Smooth muscle cell (in vitro differentiated cells): ENCODE measurements around the gene GRB14. TPM values are rescaled to one million over a fixed set of nuclear protein-coding genes. Genes with fewer than 3 reads are reported as not detected.
A peak's percentile ranks its signal among the peaks of the same experiment; 100 is the strongest.

ENCODE experiments used
- DNase-seq: peaks from one replicate; lab custom pipeline; 2025; ENCODE audit not compliant: unreplicated experiment; lab: John Stamatoyannopoulos, UW
- H2AFZ ChIP-seq: fragments of 200-600 bp; sonication (generic); 2 replicates; pipeline ENCODE4 v1.6.0; 2016; ENCODE audit warnings: antibody characterized with exemption, low read depth, mild to moderate bottlenecking
- H3F3A ChIP-seq: fragments of 200-600 bp; sonication (generic); 2 replicates; pipeline ENCODE4 v1.6.0; 2017; ENCODE audit warnings: antibody characterized with exemption, low read depth
- H3K27ac ChIP-seq: fragments of 200-600 bp; sonication (generic); 2 replicates; pipeline ENCODE4 v1.5.1; 2016; ENCODE audit warnings: low read depth, mild to moderate bottlenecking
- H3K27me3 ChIP-seq: fragments of 200-600 bp; sonication (generic); 2 replicates; pipeline ENCODE4 v1.6.1; 2016; ENCODE audit warnings: low read depth, mild to moderate bottlenecking
- H3K36me3 ChIP-seq: fragments of 200-600 bp; sonication (generic); 2 replicates; pipeline ENCODE4 v1.5.1; 2016; ENCODE audit warnings: low read depth
- H3K4me1 ChIP-seq: fragments of 200-600 bp; sonication (generic); 2 replicates; pipeline ENCODE4 v1.5.1; 2016; ENCODE audit warnings: low read depth
- H3K4me2 ChIP-seq: fragments of 200-600 bp; sonication (generic); 2 replicates; pipeline ENCODE4 v1.6.0; 2016; ENCODE audit warnings: mild to moderate bottlenecking
- H3K4me3 ChIP-seq: fragments of 200-600 bp; sonication (generic); 2 replicates; pipeline ENCODE4 v1.5.1; 2016; ENCODE audit warnings: mild to moderate bottlenecking
- H3K79me2 ChIP-seq: fragments of 200-600 bp; sonication (generic); 2 replicates; pipeline ENCODE4 v1.6.0; 2016; ENCODE audit warnings: low read depth, mild to moderate bottlenecking
- H3K9ac ChIP-seq: fragments of 200-600 bp; sonication (generic); 2 replicates; pipeline ENCODE4 v1.6.0; 2016; ENCODE audit warnings: low read depth
- H3K9me3 ChIP-seq: fragments of 200-600 bp; sonication (generic); replicated peaks from 2 replicates; pipeline ENCODE4 v1.5.1; 2016; ENCODE audit warnings: low read depth
- H4K20me1 ChIP-seq: fragments of 200-600 bp; sonication (generic); 2 replicates; pipeline ENCODE4 v1.6.0; 2016; ENCODE audit warnings: low read depth
- CTCF ChIP-seq: fragments of 200-600 bp; sonication (generic); IDR thresholded peaks from 2 replicates; pipeline ENCODE4 v1.5.1; 2017; ENCODE audit warnings: borderline replicate concordance, mild to moderate bottlenecking, antibody characterized with exemption; ENCODE audit not compliant: insufficient read depth, poor library complexity, severe bottlenecking
- WGBS: methylation state at CpG from one replicate; pipeline ENCODE4 v1.1.7; 2016; ENCODE audit warnings: low lambda C conversion rate; 5-methylcytosine and 5-hydroxymethylcytosine counted together
- polyA plus RNA-seq: library from polyadenylated mRNA; unstranded; fragments of >200 nt; fragmentation: Nextera tagmentation; extraction: Ambion mirVana; gene quantifications from 2 replicates; pipeline ENCODE4 v1.2.1, GENCODE V29; 2016
- total RNA-seq: library from RNA; depleted of rRNA; stranded (reverse); fragments of >200 nt; gene quantifications from 2 replicates; pipeline ENCODE4 v1.2.3, GENCODE V29; 2014

Gene GRB14
- total and polyA plus RNA-seq, 2 experiments from 2014 or later, result 0.22 TPM; not detected in 1

GRCh38 chr2:164624316-164624715 is 3.0 kb upstream of the GRB14 start:
- Histone ChIP-seq H3F3A (no peaks in the 10 kb centered on the region), H3K4me2 (no peak overlapping the region), H2AFZ (no peak overlapping the region), H3K4me3 (no peak overlapping the region), H3K9me3 (no peaks in the 10 kb centered on the region), H3K79me2 (no peaks in the 10 kb centered on the region), H3K9ac (no peak overlapping the region), H4K20me1 (no peaks in the 10 kb centered on the region), H3K27me3 (peaks cover 32% of the 10 kb centered on the region), H3K27ac (no peak overlapping the region), H3K36me3 (no peaks in the 10 kb centered on the region), H3K4me1 (peaks cover 26% of the 10 kb centered on the region)
- WGBS, result 87% methylated on average over 2 of the region's 2 CpGs
- TF ChIP-seq CTCF, result no peak
- DNase-seq, result no peak

- Histone ChIP-seq H4K20me1 (no peaks in the 10 kb centered on the region), H3K36me3 (no peaks in the 10 kb centered on the region), H3K4me2 (no peak overlapping the region), H3K4me1 (peaks cover 26% of the 10 kb centered on the region), H3K79me2 (no peaks in the 10 kb centered on the region), H2AFZ (no peak overlapping the region), H3K4me3 (no peak overlapping the region), H3K27me3 (peaks cover 37% of the 10 kb centered on the region), H3F3A (no peaks in the 10 kb centered on the region), H3K9ac (no peak overlapping the region), H3K9me3 (no peaks in the 10 kb centered on the region), H3K27ac (no peak overlapping the region)
- 66% methylated on average over 12 of the region's 12 CpGs for whole genome bisulfite sequencing
- no peak for DNase-seq
- TF ChIP-seq CTCF, result no peak
Observed at GRCh38 chr2:164622338-164623106, 1.2 kb upstream of the GRB14 start.

- 2% methylated on average over 10 of the region's 13 CpGs for WGBS
- peaks cover 37% of the 10 kb centered on the region for H3K27me3 ChIP-seq
- peak overlapping the region; percentile 71 for H3K4me3 ChIP-seq
- no peaks in the 10 kb centered on the region for H3K36me3 ChIP-seq
- peak overlapping the region; percentile 98 for H3K4me2 ChIP-seq
- H3K27ac ChIP-seq, result no peak overlapping the region
- H2AFZ ChIP-seq, result peak overlapping the region; percentile 79
- H3K79me2 ChIP-seq, result no peaks in the 10 kb centered on the region
- DNase-seq, result no peak
- no peaks in the 10 kb centered on the region for H3F3A ChIP-seq
- H3K9ac ChIP-seq, result no peak overlapping the region
- TF ChIP-seq CTCF, result no peak
- H3K9me3 ChIP-seq, result no peaks in the 10 kb centered on the region
- no peaks in the 10 kb centered on the region for H4K20me1 ChIP-seq
- peaks cover 26% of the 10 kb centered on the region for H3K4me1 ChIP-seq
Observed at GRCh38 chr2:164621764-164622105, 453 bp upstream of the GRB14 start.

GRCh38 chr2:164620457-164620856 is 825 bp downstream of the GRB14 start:
- H3K9ac ChIP-seq, result no peak overlapping the region

More at GRCh38 chr2:164620457-164620856, 825 bp downstream of the GRB14 start:
- Histone ChIP-seq H3K4me2 (peak overlapping the region; percentile 98), H3K4me3 (peak overlapping the region; percentile 71), H4K20me1 (no peaks in the 10 kb centered on the region), H3F3A (no peaks in the 10 kb centered on the region), H2AFZ (peak overlapping the region; percentile 91), H3K9me3 (no peaks in the 10 kb centered on the region), H3K36me3 (no peaks in the 10 kb centered on the region), H3K27ac (no peak overlapping the region), H3K27me3 (peaks cover 37% of the 10 kb centered on the region), H3K79me2 (no peaks in the 10 kb centered on the region), H3K4me1 (peaks cover 26% of the 10 kb centered on the region)
- WGBS, result 7% methylated on average over 7 of the region's 7 CpGs
- no peak for TF ChIP-seq CTCF
- no peak for DNase-seq
